ENCODE results near the gene B4GALT6.
A peak's percentile ranks its signal among the peaks of the same experiment; 100 is the strongest.

B4GALT6 gene

DNA sequence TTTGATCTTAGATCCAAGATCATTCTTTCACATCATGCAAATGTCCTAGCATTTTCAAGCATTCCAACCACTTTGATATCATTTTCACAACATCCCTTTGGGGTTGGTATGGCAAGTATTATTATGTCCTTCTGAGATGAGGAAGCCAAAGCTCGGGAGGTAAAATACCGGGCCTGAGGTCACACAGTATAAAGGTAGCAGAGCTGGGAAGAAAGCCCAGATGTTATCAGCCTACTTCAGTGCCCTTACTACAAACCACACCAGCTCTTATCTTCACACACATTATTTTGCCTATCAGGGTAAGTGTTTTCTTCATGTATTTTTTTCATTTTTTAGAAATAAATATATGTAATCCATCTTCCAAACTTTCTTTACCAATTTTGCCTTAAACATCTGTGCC, 4.2 kb upstream of the B4GALT6 start:
- no peak for DNase-seq (ENCODE audit: low read depth in 3 of 3)

DNA sequence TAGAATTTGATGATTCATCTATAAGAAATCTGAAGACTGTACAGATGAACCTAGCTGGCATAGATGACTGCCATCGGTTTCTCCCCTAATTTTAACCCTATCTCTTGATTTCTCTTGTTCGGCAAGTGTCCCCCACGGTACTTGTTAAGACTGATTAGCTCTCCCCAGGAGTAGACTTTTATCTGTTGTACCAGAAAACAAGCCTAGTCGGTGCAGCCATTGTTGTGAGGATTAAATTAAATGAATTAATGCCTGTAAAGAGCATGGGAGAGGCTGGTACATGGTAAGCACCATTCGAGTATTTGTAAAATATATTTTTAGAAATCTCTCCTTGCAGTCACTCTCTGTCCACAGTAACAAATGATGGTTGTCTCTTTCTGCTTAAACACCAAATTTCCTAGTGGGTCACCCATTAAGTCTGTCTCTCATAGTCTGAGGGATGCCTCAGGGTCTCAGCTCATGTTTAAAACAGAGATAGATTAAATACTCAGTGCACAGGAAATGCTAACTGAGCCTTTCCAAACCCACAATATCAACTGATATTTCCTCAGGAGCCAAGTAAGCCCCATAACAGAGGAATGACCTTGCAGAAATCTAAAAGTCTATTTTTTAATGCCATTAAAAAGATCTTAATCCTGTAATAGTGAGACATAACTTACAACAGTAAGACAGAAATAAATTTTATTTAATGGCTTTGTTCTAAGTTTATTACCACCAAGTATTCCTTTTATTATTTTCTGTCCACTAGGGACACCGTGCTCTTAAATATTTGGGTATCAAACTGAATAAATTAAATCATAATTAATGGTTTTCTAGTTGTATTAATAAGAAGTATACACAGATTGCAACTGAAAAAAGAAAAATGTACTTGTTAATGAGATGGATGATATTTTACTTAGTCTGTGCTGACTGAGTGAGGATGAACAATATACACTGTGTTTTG, 2.9 kb upstream of the B4GALT6 start:
- DNase-seq (ENCODE audit: low read depth in 3 of 3): no peak

DNA sequence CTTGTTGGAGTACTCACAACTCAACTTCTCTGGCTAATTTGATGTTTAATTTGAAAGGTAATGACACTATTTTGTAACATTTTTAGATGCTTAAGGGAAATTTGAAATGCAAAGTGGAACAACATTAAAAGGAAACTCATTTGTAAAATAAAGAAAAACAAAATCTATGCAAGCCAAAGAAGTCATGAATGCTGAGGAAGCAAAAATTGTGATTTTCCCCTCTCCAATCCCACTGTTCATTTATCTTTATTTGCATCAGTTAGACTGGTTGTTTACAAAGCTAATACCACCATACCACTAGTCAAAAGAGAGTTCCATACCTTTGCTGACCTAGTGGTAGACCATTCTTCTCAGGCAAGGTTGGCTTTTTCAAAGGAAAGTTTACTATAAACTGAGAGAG, 2.2 kb upstream of the B4GALT6 start:
- DNase-seq (ENCODE audit: low read depth in 3 of 3): no peak

DNA sequence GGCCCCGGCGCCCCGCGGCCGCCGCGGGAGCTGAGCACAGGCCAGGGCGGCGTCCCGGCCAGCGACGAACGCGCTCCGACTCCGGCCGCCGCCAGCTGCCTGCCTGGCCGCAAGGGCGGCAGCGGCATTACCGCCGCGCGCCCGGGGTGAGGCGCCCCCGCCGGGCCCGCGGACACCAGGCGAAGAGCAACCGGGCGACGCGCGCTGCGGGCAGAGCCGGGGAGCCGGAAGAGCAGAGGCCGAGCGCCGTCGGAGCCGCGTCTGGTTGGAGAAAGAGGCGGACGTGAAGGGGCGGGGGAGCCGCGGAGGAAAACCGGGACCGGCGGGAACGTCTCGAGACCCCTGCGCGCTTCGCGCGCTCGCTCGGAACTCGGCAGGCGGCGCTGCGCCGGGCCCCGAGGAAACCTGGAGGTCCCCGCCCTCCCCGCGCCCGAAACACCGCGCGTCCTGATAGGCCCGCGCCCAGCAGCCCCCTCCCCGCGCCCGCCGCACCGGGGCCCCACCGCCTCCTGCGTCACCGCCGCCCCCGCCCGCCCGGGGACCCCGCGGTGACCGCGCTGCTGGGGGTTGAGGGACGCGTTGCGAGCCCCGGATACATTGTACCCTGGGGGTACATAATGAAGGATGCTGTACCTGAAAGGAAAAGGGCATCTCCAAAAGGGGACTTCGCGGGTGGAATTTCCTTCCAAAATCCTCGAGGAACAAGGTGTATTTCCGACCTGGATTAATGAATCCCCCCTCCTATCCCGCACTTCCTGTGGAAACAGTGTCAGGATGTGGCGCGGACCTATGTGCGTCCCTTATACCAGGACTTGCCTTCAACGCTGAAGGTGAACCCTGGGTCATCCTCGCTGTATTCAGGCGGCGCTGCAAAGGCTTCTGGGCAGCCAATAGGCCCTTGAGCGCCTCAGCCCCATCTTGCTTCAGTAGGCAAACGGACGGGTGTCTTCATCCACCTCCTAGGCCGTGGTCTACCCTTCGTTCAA, 1.0 kb upstream of the B4GALT6 start:
- DNase-seq (ENCODE audit: low read depth in 3 of 3): peak in 2 of 3 experiments; percentile 24 to 68

DNA sequence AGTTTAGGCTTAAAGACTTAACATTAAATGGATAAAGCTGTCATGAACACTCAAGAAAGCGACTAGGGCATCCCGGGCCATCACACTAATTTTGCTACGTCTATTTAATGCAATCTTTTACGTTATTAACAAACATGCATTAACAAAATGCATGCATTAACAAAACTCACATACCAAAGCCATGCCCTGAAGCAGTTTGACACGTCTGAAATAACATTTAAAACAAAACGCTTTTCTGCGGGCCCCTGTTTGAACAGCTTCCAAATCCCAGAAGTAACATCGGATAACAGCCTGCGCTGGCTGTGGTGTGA, 458 bp downstream of the B4GALT6 start:
- no peak for DNase-seq (ENCODE audit: low read depth in 3 of 3)

DNA sequence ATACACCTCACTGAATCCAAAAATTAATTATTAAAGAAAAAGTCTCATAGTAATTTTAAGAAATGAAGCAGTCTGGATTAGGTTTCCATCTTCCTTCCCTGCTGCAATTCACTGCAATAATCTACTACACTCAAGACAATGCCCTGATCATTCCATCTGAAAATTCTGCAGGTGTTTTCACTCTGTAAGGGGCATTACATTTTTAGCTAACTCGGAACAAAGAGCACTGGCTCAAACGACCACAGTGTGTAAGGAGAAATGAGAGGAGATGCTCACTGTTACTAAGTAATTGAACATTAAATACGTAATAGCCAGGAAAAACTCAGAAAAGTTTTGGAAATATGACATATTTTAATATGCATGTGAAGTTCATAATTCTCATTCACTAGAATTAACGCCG, 1.3 kb downstream of the B4GALT6 start:
- no peak for DNase-seq (ENCODE audit: low read depth in 3 of 3)

DNA sequence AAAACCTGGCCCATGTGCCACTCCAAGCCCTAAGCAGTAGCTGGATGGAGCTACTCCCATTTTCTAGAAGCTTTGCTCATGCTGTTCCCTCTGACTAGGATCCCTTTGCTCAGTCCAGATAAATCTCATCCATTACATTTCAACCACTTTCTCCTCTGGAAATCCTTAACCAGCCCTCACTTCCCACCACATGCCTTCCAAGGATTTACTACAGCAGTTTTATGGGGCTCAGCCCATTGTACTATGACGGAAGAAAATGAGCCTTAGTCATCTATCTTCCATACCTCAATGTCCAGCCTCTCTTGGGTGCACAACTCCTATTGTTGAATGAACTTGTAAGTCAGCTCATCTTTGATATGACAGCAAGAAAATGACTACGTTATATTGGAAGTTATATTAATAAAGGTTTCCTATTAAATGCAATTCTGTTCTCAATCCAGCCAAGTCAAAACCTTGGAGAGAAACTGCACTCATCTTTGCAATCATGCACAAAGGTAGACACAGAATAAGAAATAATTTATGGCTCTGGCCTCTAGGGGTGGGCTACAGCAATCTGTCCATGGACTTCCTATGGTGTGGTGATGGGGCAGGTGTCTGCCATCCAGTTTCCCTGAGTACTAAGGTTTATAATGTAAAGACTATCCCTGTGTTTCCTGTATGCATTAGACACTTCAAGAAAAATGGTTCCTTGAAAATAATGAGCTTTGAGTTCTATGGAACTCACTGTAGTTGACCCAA, 3.4 kb downstream of the B4GALT6 start:
- no peak for DNase-seq (ENCODE audit: low read depth in 3 of 3)

DNA sequence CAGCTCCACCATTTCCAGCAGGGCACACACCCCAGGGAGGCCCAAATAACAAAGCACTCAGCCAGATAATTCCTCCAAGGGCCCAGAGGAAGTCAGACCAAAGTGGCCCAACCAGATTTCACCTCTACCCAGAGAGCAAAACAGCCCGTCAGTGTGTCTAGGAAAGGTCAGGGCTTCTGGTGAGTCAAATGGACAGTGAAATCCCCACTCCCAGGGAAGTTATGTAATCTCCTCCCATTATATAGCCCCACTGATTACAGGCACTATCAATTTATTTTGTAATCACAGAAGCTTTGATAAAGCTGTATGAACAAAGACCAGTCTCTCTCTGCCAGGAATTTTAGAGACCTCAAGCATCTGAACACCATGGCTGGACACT, 4.0 kb downstream of the B4GALT6 start:
- DNase-seq (ENCODE audit: low read depth in 3 of 3): no peak

DNA sequence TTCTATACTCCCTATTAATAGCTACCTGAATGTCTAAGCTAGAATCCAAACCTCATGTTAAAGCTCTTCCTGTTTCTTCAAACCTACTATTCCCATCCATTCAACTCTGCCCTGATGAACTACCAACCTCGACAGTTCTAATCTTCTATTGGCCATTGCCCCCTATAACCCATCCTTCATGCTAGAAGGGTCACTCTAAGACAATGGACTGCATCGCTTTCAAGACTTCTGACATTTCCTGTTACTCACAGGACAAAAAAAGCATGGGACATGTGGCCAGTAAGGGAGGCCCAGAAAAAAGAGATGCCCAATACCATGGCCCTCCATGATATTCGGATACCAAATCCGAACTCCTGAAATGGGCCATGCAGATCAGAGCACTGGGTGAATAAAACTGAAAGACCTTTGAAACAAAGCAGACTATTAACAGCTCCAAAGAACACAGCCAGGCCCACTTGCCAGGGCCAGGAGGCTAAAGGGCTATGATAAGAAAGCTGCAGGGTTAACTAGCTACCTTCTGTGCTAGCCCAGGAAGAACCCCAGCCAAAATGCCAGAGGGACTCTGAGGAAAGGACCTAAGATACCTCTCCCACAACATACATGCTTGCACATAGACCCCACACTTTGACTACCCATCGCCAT, 4.5 kb downstream of the B4GALT6 start:
- no peak for DNase-seq (ENCODE audit: low read depth in 3 of 3)

DNA sequence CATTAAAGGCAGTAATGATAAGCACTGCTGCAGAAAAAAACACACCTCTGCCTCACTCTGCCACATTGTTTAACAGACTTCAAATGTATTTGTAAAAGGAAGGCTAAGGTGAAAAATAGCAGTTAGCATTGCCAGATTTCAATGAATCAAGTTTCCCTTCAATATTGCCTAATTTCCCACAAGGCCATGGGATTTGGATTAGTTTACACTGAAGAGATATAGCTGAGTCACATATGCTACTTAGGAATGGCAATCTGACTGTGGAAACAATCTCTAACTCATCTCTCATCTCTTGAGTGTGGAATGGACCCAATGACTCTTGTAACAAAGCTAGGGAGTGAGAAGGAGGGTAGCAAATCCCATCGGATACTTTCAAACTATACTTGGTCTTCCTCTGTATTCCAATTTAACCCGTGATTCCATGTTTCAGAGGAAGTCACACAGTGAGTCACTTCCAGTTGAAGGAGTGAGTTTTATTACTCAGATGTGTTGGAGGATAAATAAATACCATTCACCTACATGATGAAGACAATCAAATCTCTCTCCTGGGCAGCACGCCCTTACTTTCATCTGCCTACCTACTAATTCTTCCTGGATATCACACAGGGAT, 5.1 kb downstream of the B4GALT6 start:
- no peak for DNase-seq (ENCODE audit: low read depth in 3 of 3)

DNA sequence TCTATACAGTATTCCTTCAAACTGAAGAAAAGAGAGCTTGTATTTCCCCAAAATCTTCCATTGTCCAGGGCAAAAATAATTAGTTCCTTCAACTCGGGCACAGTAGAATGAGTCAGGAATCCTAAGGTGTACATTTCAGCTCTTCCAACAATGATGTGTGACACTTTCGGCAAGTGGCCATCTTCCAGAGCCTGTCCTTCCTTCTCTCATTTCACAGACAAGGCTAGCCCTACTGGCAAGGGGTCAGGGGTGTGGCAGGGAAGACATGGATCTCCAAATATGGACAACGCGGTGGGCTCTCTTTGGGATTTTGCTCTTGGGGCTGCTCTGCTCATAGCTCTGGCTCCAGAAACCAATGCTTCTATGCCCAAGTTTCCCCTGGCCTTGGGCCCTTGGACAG, 6.0 kb downstream of the B4GALT6 start:
- DNase-seq (ENCODE audit: low read depth in 3 of 3): no peak

DNA sequence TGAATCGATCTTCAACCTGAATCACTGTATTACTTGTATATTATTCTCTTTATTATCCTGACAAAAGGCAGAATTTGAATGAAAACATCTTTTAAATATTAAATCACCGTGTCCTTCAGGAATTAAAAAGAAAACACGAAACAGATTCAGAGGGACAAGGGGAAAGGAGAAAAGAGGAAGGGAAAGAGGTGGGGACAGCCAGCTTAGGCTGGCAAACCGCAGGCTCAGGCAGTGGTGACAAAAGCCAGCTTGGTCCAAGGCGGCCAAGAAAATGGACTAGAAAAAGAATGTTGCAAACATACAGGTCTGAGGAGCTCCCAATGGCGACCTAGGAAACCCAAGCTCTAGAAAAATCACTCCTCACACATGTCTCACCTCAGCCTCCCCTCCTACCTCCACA, 6.8 kb downstream of the B4GALT6 start:
- DNase-seq (ENCODE audit: low read depth in 3 of 3): no peak

DNA sequence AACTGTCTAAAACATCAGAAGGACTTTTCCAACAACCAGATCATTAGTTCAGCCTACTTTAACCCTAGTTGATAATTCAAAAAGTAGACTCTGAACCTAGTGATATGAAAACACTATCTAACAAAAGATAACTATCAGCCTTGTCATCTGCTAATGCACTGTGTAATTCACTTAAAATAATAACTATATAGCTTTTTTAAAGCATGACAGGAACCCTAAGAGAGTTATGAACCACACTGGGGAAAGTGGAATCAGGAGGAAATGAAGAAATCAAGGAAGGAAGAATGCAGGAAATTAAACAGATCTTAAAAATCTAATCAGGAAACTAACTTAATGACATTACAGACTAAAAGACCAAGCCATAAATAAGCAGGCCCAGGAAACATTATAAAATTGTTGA, 9.0 kb downstream of the B4GALT6 start:
- no peak for DNase-seq (ENCODE audit: low read depth in 3 of 3)

DNA sequence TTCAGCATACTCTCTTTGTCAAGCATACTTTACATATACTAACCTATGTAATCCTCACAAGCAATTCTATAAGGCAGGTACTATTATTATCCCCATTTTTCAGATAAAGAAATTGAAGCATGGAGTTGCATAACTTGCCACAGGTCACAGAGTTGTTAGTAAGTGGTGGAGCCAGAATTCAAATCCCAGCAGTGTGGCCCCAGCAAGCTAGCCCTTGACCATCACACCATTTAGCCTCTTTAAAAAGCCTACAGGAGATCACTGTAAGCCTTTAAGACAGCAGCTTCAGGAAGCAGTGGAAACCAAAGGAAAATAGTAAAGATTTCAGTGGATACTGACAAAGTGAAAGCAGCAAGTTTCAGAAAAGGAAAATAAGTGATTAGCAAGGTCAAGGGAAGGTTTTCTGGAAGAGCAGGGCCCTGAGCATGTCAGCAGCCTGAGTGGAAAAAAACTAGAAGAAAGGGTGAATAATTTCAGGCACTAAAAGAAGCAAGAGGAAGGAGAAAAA, 11.7 kb downstream of the B4GALT6 start:
- no peak for DNase-seq (ENCODE audit: low read depth in 3 of 3)

DNA sequence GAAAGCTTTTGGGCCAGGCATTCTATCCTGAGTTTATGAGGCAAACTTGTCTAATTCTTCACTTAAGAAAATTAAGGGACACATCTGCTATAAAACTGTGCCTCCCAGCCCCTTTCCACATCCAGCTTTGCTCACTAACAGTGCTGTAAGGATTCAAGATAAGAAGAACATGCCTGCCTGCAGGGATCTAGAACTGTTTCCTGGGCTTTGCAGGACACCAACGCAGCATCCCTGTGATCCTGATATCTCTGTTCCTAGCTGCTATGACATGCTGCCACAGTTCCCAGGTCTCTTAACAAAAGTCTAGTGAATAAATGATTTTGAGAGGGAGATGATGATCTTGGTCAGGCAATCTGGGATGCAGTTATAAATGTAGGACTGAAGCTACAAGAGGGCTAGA, 12.4 kb downstream of the B4GALT6 start:
- no peak for DNase-seq (ENCODE audit: low read depth in 3 of 3)

DNA sequence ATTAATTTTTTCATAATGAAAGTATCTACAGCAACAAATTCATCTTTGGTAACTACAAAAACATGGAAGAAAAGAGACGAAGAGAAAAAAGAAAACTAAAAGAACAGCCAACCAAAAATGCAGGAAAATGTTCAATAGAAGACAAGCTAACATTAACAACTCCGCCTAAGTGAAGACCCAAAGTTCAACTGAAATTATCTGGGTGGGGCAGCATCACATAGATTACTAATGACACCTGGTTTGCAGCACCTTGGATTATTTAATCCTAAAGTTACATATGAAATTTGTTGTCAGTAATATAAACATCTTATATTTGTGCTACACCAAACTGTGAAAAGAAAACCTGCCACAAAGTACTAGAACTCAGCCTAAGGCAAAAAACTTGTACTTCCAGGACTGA, 14.8 kb downstream of the B4GALT6 start:
- DNase-seq (ENCODE audit: low read depth in 3 of 3): no peak

DNA sequence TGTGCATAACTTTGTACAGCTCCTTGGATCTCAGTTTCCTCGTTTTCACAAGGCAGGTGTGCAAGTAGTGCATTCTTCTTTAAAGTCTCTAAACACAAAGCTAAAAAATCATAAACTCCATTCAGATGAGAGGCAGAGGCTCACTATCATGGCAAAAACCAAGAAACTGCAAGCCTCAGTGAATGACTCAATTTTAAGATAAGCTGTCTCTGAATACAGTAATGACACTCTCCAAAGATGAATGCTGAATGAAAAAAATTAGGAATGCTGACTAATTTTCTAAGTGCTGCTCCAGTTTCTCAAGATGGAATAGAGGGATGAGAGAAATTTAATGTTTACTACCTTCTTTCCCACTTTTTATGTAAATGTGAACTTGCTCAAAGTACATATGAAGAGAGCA, 17.2 kb downstream of the B4GALT6 start:
- no peak for DNase-seq (ENCODE audit: low read depth in 3 of 3)

DNA sequence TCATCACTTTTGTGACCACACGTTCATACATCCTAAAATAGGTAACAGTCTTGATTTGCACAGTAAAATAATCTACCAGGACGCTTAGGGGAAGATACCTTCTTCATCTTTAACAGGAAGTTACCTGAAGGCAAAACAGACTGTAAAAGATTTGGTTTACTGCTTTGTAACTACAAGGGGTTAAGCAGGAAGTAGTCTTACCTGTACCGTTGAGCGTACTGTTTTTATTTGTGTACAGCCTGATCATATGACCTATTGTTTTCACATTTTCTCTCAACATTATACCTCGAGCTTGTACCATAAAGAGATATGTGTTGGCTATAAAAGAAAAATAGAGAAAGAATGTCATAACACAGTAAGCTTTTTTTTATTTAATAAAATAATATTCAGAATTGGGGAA, 18.3 kb downstream of the B4GALT6 start:
- no peak for DNase-seq (ENCODE audit: low read depth in 3 of 3)

DNA sequence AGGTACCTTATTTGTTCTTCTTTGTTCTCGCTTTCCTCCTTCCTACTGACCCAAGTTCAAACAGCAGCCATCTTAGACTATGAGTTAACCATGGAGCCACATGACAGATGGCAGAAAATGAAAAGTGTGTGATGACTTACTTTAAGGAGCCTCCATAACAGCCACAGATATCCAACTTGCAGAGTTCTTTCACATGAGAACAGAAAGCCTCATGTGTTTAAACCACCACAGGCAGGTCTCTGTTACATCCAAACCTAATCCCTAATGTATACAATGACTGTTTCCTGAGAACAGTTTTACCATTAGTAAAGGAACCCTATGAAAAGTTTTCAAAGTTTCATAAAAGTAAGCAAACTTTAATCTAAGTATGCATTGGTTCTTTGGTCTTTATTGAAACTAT, 20.3 kb downstream of the B4GALT6 start:
- DNase-seq (ENCODE audit: low read depth in 3 of 3): no peak

DNA sequence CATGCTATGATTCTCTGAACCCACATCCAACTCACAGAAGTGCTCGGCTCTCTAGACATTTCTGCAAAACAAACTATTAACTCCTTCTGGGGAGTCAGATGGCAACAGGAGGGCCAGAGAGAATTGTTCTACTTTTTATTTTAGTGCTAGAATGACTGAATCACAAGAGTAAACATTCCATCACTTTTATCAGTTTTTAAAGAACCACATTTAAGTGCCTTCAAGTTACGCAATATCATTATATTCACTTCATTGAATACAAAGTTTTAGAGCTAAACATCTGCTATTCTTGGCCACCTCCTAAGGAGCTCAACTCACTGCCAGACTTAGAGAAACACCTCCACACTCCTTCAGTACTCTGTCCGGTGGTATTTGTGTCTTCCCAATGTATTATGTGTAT, 22.4 kb downstream of the B4GALT6 start:
- no peak for DNase-seq (ENCODE audit: low read depth in 3 of 3)

DNA sequence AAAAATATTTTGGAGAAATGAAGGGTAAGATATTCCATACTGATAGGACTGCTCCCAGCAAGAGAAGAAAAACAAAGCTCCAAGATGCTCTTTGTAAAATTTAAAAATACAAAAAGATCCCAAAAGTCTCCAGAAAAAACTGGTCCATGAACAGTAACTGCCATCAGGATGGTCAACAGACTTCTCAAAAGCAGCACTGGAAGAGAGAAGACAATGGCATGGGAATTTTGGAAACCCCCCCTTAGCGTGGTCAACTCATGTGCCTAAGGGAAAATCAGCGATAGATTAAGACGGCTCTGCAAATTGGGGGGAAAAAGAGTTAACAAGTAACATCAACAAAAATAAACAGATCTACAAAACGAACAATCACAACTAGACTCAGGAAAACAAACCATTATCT, 23.6 kb downstream of the B4GALT6 start:
- DNase-seq (ENCODE audit: low read depth in 3 of 3): no peak

All from stimulated activated CD4-positive, alpha-beta T cell treated with anti-CD3 and anti-CD28 coated beads, TNF-alpha, amount 100 ng/mL, for 24 hours (primary cell).